HK-2 (cell line): ENCODE results near the gene CFAP73.
"Not testable (repeated sequence)": the region's sequence is repeated elsewhere in the genome, so short reads cannot be mapped to it uniquely, and the experiment has no call there.

ENCODE experiments used
- DNase-seq: peaks from one replicate; pipeline ENCODE4 v3.0.0-alpha.2; 2018; ENCODE audit not compliant: unreplicated experiment

Gene CFAP73

DNA sequence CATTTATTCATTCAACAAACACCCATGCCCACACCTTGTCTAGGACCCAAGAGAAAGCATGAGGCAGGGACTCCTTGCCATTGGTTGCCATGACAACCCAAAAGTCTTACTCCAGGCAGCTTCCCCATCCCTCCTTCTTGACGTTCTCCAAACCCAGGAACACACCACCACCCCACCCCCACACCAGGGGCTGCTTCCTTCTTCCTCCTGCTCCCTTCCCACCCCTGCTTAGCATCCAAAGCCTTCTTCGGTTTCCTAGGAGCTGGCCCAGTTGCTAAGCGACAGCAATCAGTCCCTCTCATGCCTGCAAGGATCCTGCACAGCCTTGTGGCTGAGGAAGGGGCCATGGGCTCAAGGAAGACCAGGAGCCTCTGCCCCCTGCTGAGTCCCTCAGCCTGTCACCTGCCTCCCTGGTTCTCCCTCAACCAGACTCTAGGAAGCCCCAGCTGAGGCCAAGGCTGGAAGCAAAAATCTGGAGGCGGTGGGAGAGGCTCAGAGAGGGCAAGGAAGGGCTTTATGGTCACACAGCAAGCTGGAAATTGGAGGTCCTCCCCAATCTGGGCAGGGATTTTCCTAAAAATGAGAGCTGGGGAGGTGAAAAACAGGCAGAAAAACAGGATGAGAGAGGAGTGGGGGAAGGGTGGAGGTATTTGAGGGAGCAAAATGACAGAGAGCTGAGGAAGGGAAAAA, 29.4 kb upstream of the CFAP73 start:
- DNase-seq = no peak

DNA sequence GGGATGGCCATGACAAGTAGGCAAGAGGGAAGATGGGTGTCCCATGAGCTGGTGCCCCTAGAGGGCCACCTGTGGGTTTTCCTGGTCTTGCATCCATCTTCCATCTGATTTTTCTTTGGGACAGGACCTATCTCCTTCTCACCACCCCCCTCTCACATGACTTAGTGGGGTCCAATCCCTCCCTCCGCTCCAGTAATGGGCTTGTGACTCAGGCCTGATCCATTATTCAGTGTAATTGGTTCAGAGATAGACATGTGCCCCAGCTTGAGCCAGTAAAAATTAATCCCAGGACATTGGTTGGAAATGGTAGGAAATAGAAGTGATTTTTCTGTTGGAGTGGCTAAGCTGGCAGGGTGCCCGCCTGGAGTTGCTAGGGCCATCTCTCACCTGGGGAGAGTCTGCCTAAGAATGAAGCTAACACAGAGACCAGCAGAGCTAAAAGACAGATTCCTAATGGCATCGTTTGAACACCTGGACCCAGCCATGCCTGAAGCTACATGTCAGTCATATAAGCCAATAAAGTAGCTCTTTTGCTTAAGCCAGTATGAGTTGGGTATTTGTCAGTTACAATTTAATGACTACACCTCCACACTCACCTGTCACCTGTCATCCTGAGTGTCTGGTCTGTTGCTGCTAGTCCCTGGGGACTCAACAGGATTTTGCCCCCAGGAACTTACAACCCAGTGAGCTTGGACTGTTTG, 28.7 kb upstream of the CFAP73 start:
- no peak for DNase-seq

DNA sequence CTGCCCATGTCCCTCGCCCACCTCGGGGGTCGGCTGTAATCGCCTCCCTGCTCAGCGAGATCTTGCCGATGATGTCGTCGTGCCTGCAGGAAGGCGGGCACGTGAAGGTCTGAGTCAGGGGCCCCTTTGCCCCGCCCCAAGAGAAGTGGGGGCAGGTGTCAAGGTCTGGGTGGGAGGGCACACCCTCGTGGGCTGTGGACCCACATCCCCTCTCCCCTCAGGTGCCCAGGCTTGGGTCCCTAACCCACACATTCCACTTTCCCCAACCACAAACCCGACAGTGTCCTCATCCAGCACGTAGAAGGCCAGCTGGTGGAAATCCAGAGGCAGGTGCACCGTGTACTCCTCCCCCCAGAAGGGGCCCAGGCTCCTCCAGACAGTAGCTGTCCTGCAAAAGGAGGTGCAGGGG, 21.7 kb upstream of the CFAP73 start:
- DNase-seq = no peak

DNA sequence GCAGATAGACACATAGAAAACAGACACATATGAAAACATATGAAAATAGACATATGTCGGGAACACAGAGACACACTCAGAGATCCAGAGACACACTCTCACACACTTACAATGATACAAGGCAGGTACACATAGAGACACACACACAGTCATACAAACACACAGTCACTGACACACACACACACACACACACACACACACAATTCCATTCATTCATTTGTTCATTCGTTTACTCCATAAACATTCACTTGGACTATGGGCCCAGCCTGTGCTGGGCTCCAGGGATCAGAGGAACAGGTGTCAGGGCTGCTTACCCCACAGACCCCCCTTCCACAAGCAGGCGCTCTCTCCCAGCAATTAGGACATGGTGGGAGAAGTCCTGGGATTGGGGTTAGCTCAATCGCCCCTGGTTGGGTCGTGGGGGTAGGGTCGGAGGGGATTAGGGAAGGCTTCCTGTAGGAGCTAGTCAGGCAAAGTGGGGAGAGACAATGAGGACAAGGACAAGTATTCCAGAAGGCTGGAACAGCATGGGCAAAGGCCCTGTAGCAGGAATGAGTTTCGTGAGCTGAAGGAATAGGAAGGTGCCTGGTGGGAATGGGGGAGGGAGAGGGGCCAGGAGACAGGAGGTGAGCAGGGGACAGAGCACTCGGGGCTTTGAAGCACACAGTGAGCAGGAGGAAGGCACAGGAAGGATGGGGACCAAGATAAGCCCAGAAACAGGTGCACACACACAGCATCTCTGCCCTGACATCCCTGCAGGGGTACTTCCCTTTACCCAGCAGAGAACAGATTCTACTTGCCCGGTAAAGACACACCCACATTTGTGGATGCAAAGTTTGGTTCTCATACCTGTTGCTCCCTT, 20.5 kb upstream of the CFAP73 start:
- DNase-seq = no peak

DNA sequence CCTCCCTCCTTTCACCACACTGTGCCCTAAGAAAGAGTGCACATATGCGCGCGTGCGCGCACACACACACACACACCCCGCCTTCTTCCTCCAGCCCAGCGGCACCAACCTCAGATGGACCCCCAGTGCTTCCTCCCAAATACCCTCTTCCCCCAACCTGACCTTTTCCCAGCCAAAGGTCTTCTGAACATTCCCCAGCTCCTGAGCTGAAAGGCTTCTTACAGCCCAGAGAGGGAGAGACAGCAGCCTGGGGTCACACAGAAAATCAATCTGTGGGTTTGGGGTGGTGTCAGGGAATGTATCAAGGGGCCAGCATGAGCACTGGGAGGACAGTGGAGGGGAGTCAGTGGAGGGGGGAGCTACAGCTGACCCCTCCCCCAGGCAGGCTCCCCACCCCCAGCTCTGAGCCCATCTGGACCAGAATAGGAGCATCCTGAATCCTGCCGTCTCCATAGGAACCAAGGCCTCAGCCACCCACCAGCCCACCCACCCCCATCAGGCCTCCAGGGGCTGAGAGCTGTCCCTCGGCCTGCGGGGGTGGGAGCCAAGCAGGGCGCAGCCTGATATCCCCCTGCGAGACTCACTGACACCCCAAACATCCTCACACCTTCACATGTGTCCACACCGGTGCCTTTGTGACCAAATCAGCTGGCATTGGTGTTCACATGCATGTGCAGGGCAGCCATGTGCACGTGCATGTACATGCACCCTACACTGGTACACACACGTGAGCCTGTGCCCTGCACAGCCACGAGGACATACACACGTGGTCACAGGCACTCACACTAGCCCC, 19.7 kb upstream of the CFAP73 start:
- no peak for DNase-seq

DNA sequence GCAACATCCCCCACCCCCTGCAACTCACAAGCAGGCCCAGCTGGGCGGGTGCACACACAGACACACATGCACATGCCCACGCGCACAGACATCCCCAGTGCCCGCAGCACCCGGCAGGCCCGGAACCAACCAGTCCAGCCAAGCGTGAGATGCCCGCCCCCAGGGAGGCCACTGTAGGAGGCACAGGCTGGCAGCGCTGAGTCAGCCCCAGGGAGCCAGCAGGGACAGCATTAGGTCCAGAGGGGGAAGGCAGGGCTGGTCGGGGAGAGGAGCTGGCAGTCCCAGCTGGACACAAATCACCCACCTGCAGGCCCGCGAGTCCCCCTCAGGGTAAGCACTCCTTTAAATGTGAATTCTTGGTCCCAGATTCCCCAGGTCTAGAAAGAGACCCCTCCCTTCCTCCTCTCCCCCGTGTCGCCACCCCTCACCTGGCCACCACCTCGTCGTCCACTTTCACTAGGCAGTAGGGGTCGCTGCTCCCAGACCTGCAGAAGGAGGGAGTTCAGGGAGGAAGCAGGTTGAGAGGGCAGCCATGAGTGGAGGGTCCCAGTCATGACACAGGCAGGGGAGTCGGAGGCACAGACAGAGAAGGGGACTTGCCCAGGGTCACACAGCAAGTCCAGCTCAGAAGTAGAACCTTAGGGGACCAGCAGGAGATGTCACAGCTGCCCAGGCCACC, 18.9 kb upstream of the CFAP73 start:
- peak; percentile 86 for DNase-seq

DNA sequence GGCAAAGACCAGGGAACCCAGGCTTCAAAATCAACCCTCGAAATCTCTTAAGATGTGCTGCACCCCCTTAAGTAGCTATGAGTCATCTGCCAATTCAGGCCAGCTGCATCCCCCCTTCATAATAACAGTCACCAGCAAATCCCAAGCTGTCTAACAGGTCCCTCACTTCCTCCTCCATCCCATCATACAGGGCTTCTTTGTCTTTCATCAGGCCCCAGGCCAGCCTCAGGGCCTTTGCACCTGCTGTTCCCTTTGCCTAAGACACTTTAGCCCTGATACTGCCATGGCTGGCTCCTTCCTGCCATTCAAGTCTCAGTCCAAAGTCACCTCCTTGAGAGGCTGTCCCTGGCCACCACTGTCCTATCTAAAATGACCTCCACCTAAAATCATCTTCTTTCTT, 18.0 kb upstream of the CFAP73 start:
- no peak for DNase-seq

DNA sequence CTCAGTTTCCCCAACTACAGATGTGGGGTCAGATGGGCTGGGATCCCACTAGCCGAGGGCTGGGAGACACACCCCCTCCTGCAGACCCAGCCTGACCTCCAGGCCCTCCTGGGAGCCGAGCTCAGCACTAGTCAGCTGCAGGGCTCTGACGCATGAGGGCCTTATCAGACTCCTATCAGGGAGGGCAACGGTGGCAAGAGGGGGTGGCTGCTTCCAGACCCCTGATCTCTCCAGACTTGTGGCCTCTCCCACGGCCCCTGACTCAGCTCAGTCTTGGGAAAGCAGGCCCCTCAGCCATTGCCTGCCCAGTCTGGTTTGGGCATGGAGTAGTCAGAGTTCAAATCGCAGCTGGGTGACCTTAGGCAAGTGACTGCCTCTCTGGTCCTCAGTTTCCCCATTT, 16.5 kb upstream of the CFAP73 start:
- no peak for DNase-seq

DNA sequence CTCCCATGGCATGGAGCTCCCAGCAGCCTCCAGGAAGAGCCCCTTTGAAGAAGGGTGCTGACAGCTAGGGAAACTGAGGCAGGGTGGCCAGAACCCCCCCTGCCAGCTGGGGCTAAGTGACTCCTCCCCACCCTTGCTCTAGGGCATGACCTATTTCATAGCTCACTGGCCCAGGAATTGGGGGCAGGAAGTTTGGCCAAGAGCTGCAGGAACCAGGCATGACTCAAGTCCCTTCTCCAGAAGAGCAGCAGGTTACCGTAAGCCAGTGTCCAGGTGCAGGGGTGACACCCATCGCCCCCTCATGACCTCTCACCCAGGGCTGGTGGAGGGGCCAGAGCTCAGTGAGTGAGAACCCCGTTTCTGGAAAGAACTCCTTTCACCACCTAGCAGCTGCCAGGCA, 15.9 kb upstream of the CFAP73 start:
- DNase-seq = no peak

DNA sequence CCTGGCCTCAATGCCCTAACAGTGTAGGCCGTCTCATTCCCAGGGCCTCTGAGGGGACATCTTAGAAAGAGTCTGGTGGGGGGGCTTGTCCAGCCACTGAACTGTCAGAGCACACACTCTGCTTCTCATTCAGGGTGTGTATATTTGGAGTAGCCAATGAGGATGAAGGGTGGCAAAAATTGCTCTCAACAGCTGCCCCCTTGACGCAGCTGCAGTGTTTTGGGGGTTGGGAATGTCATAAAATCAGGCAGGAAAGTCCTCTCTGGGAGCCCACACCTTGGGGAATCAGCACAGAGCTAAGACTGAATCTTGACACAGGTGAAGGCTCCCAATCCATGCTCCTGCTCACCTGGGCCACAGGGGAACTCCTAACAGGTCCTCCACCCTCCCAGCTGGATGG, 15.5 kb upstream of the CFAP73 start:
- no peak for DNase-seq

DNA sequence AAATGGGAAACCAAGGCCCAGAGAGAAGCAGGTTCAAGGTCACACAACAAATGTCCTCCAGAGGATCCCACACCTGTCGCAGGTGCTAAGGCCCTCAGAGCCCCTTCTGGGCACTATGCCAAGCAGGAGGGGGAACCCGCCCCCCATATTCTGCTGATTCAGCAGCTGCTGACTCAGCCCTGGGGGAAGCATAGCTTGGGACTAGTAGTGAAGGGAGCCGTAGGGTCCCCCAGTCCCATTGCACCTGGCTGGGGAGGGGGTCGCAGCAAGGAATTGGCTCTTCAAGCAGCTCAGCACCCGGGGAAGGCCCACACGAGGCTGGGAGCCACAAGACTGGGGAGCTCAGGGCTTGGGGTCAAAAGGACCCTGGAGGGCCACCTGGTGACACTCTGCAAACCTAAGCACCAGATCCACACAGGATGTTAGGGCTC, 15.0 kb upstream of the CFAP73 start:
- DNase-seq = no peak

DNA sequence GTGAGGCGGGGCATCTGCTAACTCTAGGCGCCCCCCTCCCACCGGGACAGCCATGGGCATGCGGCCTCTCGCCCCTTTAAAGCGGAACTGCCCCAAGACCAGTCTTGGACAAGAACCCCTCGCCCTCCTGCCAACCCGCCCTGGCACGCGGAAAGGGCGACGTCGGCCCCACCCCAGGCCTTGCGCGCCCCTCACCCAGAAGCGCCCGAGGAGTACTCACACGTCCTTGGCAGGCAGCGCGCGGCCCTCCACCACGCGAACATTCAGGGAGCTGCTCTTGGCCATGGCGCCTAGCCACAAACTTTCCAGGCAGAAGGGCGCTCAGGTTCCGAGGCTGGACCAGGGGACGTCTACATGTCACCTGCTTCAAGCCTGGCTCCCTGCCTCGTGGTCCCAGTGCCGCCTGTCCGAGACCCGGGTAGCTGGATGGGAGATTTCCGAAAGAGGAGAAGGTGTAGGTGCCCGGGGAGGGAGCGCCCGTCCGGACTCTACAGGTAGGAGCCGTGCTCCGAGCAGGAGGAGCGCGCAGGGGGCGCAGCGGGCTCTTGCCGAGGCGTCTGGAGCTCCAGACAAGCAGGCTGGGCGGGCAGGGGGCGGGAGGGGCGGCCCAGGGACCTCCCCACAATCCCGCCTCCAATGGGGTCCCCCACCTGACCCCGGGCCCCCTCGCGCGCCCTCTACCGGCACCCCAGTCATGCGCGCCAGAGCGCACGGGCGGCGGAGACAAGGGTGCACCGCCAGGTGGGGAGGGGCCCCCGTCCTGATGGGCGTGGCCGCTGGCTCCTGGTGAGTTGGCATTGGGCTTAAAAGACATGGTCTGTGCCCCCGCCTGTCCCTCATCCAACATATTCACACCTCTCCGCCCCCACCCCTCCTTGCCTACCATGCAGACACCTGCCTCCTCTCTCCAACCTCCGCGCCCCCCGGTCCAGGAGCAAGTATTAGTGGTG, 14.1 kb upstream of the CFAP73 start, which contains the start of gene RASAL1:
TSS of gene RASAL1 (minus strand) at position 584 of the 950 bp plus-strand sequence. CDS start at position 285, 299 bp downstream.
- DNase-seq = peak; percentile 90

DNA sequence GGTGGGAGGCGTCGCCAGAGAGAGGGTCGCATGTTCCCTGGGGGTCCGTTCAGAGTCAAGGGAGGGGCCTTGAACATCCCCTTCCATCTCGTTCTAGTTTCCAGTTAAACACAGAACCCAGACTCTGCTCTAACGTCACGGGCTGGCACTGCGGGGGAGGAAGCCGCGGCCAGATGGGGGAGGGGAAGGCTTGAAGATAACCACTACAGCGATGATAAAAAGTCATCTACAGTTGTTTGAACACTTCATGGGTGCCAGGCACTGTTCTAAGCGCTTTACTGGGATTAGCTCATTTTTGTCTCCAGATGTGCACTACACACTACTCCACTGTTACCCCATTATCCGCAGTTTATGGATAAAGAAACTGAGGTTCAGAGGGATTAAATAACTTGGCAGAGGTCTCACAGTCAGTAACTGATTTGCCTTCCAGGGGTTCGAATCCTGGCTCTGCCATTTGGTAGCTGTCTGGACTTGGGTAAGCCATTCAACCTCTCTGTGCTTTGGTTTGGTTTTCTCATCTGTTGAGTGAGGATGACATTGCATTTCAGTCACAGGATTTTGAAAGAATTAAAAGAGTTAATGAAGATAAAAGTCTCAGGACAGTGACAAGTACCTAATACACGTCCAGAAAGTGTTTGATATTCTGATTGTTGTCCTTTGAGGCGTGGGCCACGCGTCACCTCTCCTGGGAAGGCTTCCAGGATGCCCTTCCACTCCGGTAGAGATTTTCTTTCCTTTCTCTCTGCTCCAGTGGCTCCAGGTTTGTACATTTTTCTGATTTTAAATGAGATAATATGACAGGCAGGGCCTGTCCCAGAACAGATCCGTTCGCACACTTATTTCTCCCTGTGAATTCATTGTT, 13.2 kb upstream of the CFAP73 start:
- peak; percentile 46 for DNase-seq

DNA sequence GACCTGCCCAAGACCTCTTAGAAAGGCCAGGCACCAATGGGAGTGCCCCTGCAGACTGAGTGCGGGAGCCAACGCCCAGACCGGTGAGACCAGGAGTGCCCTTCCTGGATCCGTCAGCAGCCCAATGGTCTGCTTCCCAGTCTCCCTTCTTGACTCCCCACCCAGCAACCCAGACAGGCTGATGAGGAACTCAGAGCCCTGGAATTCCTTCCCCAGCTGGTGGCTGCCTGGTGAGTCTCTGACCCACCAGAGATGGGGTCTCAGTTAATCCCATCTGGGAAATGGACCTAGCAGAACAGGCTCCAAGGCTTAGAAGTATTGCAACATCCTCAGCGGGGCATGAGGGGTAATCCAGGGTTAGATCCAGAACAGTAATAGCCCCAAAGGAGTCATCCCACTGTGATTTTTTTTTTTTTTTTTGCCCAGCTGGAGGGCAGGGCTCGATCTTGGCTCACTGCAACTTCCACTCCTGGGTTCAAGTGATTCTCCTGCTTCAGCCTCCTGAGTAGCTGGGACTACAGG, 12.5 kb upstream of the CFAP73 start:
- no peak for DNase-seq

DNA sequence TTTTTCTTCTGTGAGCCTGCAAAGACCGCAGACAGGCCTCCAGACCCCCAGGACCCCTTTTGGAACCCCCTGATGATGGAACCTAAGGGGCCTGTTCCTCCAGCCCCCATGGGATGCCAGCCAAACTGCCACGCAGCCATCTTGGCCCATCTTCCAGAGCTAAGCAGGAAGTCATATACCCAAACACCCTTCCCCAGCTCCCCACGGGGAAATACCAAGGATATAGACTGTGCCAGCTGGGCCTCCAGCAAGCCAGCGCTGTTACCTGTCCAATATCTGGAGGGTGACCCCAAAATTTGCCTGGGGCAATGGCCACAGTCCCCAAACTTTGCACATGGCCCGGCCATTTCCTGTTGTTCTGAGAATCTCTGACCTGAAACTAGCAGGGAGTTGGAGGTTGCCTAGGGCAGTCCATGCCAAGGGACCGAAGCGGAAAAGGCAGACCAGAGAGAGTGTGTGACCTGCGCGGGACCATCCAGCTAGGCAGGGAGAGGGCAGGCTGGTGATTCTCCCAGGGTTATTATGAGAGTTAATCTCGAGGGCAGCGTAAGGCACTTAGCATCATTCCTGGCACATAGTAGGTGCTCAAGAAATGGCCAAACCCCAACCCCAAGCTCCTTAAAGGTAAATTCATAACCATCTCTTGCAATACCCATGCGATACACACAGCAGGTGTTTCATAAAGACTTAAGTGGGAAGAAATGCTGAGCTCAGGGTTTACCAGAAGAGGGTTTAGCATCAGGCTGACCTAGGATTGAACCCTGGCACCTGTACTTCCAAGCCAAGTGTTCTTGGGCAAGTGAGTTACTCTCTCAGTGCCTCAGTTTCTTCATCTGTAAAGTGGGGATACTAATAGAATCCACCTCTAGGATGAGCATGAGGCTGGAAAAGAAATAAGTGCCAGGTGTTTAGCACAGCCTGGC, 11.4 kb upstream of the CFAP73 start:
- DNase-seq = no peak

DNA sequence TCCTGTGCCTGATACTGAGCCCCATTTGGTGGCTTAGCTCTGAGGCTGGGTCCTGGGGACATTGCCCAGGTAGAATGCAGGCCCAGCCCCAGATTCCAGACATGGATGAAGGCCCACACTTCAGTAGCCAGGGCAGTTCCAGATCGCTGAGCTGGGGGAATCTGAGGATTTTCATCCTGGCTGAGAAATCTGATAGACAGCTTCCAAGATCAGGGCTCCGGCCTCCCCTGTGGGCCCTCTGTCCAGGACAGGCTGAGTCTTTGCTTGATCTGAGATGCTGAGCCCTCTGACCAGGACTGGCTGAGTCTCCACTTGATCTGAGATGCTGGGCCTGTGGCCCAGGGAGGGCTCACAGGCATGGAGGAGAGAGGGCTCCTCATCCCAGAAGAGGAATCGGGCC, 10.7 kb upstream of the CFAP73 start:
- DNase-seq = peak; percentile 74

DNA sequence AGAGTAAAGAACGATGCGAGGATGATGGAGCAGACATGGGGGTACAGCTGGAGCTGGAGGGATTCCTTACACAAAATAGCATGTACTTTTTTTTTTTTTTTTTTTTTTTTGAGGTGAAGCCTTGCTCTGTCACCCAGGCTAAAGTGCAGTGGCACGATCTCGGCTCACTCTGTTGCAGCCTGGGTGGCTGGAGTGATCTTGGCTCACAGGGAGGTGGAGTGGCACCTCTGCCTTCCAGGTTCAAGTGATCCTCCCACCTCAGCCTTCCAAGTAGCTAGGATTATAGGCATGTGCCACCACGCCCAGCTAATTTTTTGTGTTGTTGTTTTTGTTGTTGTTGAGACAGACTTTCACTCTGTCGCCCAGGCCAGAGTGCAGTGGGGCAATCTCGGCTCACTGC, 8.8 kb upstream of the CFAP73 start:
- DNase-seq = no peak

DNA sequence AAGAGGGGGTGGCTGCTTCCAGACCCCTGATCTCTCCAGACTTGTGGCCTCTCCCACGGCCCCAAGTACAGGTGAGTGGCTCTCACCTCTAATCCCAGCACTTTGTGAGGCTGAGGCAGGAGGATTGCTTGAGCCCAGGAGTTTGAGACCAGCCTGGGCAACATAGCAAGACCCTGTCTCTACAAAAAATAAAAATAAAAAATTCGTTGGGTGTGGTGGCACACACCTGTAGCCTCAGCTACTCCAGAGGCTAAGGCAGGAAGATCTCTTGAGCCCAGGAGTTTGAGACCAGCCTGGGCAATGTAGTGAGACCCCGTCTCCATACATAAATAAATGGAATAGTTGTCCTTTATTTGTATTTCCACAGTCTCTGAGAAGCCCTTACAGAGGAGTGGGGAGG, 7.8 kb upstream of the CFAP73 start:
- not testable (repeated sequence) for DNase-seq
